Small intestine (tissue), 7 donors: ENCODE measurements around the gene FAM228B. TPM values are rescaled to one million over a fixed set of nuclear protein-coding genes. Genes with fewer than 3 reads are reported as not detected.

Source experiments
- DNase-seq, 2 donors: peaks; one replicate each; pipeline versions ENCODE4 v3.0.0 to v3.0.0-alpha.2; 2013
- FAIRE-seq: peaks from 2 replicates; lab custom pipeline; 2012; peaks lifted over from hg19 to GRCh38; lab: Jason Lieb, UNC
- H3K27ac ChIP-seq, 3 donors: one replicate each; pipeline ENCODE4 v1.5.1; 2013; ENCODE audit warnings: low read length in 2 of 3, mild to moderate bottlenecking in 2 of 3, control low read depth in 1 of 3, inconsistent platforms in 1 of 3, low read depth in 1 of 3, moderate library complexity in 1 of 3
- H3K27me3 ChIP-seq, 3 donors: one replicate each; pipeline ENCODE4 v1.6.1; 2013; ENCODE audit warnings: low read length in 3 of 3, inconsistent platforms in 1 of 3; ENCODE audit not compliant: control insufficient read depth in 3 of 3, insufficient read depth in 3 of 3
- H3K36me3 ChIP-seq, 3 donors: one replicate each; pipeline ENCODE4 v1.6.1; 2013; ENCODE audit warnings: low read length in 3 of 3, inconsistent platforms in 1 of 3, low read depth in 1 of 3, mild to moderate bottlenecking in 1 of 3, moderate library complexity in 1 of 3; ENCODE audit not compliant: control insufficient read depth in 3 of 3, insufficient read depth in 2 of 3
- H3K4me1 ChIP-seq, 3 donors: one replicate each; pipeline ENCODE4 v1.6.1; 2013; ENCODE audit warnings: low read length in 2 of 3, inconsistent platforms in 1 of 3, low read depth in 1 of 3, mild to moderate bottlenecking in 1 of 3, moderate library complexity in 1 of 3; ENCODE audit not compliant: control insufficient read depth in 3 of 3, insufficient read depth in 2 of 3
- H3K4me3 ChIP-seq, 3 donors: one replicate each; pipeline ENCODE4 v1.5.1; 2013; ENCODE audit warnings: low read length in 3 of 3, control low read depth in 1 of 3, inconsistent platforms in 1 of 3, low read depth in 1 of 3, mild to moderate bottlenecking in 1 of 3, moderate library complexity in 1 of 3
- H3K9me3 ChIP-seq, 2 donors: one replicate each; pipeline ENCODE4 v1.6.1; 2013; ENCODE audit warnings: low read depth in 1 of 2, low read length in 1 of 2; ENCODE audit not compliant: control insufficient read depth in 2 of 2, insufficient read depth in 1 of 2
- WGBS, 3 donors: extraction: QIAGEN DNeasy Blood & Tissue Kit; methylation state at CpG; one replicate each; pipeline ENCODE4 v1.1.7; 2013; 5-methylcytosine and 5-hydroxymethylcytosine counted together
- polyA plus RNA-seq, 4 donors: library from polyadenylated mRNA; stranded (reverse) in 3 of 4; unstranded in 1 of 4; fragments of 200-250 nt in 3 of 4; fragments of 120-200 nt in 1 of 4; gene quantifications; one replicate each; pipeline versions ENCODE4 v1.2.1 to v1.2.3, GENCODE V29; 2013
- donor health status: healthy with polysubstance abuse.
- donor health status: control.
- donor health status: control.
- donor health status: Bipolar disorder and iron deficiency.
- donor health status: healthy.

FAM228B gene
- polyA plus RNA-seq, 4 donors: 2.9 to 8.4 (median 3.9) TPM

DNA sequence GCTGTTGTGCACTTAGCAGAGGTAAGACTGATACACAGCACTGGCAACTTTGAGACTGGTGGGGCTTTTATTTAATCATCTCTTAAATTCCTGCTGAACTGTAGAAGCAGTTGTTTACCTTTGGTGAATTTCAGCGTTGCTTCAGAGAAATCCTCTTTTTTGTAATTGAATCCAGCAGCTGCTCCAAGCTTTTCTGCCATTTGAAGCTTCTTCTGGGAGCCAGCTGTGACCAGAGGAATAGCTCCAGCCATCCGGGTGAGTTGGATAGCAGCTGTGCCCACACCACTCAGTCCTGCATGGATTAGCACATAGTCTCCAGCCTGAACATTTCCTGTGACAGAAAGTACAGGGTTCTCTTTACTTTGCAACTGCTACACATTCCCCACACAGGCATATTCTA, 42.6 kb upstream of the FAM228B start:
- Histone ChIP-seq H3K36me3 (peaks cover 1 to 19% (median 3%) of the 10 kb centered on the region in 3 donors), H3K4me3 (no peak overlapping the region), H3K27me3 (no peaks in the 10 kb centered on the region), H3K27ac (no peak overlapping the region), H3K9me3 (no peaks in the 10 kb centered on the region), H3K4me1 (peaks cover 2 to 31% (median 5%) of the 10 kb centered on the region in 3 donors)
- no peak for DNase-seq
- 66 to 85% (median 73%) methylated on average over 2 of the region's 2 CpGs for WGBS, 3 donors
- no peak for FAIRE-seq

DNA sequence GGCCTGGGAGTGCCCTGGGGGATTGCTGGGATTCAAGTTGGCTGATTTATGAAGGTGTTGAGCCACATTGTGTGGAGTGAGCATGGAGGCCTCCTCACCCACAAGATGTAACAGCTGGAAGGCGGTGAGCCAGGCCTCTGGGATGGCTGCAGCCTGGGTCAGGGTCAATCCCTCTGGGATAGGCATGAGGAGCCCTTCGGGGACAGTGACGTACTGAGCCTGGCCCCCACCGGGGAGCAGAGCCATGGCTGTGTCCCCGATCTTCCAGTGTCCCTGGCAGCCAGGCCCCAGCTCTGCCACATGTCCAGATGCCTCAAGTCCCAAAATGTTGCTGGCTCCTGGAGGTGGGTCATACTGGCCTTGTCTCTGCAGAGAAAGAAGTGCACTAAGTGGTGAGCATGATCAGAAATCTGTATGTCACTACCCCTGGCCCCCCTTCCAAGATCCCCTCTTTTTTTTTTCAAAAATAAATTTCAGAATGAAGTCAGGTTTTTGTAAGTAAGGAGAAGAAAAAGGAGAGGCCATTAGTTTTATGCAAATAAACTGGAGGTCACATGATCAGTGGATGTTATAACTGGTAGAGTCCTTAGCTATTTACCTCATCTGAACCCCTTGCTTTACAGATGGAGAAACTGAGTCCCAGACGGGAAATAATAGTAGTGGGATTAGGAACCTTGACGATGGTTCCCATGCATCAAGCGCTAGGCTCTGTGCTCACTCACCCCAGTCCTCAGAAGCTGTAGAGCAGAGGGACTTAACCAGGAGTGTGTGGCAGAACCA, 40.3 kb upstream of the FAM228B start:
- Histone ChIP-seq H3K4me3 (peak overlapping the region in 2 of 3 donors; percentile 61 to 77), H3K27me3 (no peaks in the 10 kb centered on the region), H3K4me1 (peaks cover 2 to 25% (median 5%) of the 10 kb centered on the region in 3 donors), H3K27ac (peak overlapping the region; percentile 92 to 99 (median 98)), H3K36me3 (peaks cover 1 to 26% (median 3%) of the 10 kb centered on the region in 3 donors), H3K9me3 (no peaks in the 10 kb centered on the region)
- 78 to 87% (median 82%) methylated on average over 7 to 8 of the region's 8 CpGs for WGBS, 3 donors
- no peak for FAIRE-seq
- DNase-seq: no peak

DNA sequence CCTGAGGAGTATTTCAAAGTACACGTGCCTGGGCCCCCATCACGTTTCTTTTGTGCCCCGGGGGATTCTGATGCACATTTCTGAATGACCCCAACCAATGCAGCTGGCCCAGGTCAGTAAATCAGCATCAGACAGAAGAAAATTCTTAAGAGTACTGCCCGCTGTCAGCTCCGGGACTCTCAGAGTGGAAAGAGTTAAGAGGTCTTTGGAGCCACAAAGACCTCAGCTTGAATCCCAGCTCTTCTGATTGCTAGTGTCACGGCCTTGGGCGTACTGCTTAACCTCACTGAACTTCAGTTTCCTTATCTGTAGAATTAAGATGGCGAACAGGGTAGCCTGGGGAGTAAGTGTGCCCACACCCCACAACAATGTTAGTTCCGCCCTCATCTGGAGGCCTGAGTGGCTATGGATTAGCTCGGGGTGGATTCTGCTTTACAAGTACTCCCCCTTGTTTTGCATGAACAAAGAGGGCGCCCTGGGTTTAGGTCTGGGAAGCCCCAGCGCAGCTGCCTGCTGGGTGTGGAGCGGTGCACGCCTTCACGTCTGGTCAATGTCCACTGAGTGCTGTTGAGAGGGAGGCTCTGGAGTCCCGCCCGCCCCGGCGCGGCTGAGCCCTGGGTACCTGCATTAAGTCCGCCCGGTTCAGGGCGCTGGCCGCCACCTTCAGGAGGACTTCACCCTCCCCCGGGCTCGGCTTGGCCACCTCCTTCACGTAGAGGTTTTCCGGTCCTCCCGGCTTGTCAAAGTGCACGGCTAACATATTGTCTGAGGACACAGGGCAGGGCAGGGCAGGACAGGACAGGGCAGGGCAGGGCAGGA, 39.5 kb upstream of the FAM228B start:
- Histone ChIP-seq H3K27me3 (no peaks in the 10 kb centered on the region), H3K4me1 (peaks cover 2 to 18% (median 5%) of the 10 kb centered on the region in 3 donors), H3K9me3 (no peaks in the 10 kb centered on the region), H3K4me3 (peak overlapping the region; percentile 43 to 77 (median 61)), H3K36me3 (peaks cover 1 to 29% (median 3%) of the 10 kb centered on the region in 3 donors), H3K27ac (peak overlapping the region; percentile 98 to 99 (median 99))
- peak; percentile 98 to 99 for DNase-seq
- no peak for FAIRE-seq
- WGBS, 3 donors: 2 to 6% (median 6%) methylated on average over 30 of the region's 30 CpGs

DNA sequence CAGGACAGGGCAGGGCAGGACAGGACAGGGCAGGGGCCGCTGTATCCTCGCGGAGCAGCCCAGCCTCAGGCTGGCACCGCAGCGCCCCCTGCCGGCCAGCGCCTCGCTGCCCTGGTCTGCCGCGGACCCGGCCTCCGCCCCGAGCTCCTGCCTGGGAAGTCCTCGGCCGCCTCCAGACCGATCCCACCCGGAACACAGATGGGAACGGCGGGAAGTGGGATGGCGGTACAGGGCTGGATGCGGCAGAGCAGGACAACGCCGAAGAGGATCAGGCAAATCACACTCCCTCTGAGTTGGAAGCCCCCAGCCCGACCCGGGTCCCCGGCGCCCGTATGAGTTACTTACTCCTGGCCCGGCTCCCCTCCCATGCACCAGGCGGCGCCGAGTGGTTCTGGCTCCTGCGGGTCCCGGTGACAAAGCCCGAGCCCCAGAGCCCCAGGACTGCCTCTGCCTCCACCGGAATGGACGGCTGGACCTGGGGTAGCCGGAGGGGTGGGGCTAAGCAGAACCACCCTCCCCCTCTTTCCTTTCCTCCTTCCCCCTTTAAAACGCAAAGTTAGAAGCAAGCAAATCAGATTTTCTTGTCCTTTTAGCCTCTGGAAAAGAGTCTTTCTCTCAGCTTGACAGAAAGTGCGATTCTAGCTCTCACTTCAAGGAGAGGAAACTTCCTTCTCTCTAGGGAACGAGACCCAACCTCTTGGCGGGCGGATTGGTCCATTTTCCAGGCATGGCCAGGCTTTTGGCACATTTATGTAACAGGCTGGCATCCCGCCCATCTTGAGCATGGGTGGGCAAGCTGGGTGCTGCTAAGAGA, 38.7 kb upstream of the FAM228B start, which contains the start of gene TP53I3:
TP53I3 (minus strand) TSS at position 449 of the 814 bp plus-strand sequence. CDS start 508 bp downstream, outside the sequence.
- Histone ChIP-seq H3K4me3 (peak within 1 kb of the TSS; percentile 43 to 77 (median 61)), H3K27ac (peak within 1 kb of the TSS; percentile 98 to 99 (median 99)), H3K27me3 (no peaks in the 10 kb centered on the region), H3K36me3 (peaks cover 1 to 28% (median 3%) of the 10 kb centered on the region in 3 donors), H3K9me3 (no peaks in the 10 kb centered on the region), H3K4me1 (peaks cover 2 to 16% (median 5%) of the 10 kb centered on the region in 3 donors)
- WGBS, 3 donors: 1% methylated on average over 37 to 44 of the region's 44 CpGs
- peak; percentile 90 to 98 for DNase-seq
- no peak for FAIRE-seq

DNA sequence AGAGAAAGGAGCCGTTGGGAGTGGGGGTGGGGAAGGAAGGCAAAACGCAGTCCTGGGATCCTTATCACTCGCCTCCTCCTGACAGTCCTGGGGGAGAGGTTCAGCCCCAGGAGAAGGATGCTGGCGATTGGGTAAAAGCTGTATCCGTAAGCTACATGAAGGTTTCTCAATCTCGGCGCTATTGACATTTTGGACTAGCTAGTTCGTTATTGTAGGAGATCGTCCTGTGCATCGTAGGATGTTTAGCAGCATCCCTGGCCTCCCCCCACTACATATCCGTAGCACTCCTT, 38.1 kb upstream of the FAM228B start:
- Histone ChIP-seq H3K27me3 (no peaks in the 10 kb centered on the region), H3K9me3 (no peaks in the 10 kb centered on the region), H3K27ac (peak overlapping the region; percentile 98 to 99 (median 99)), H3K4me1 (peaks cover 2 to 16% (median 5%) of the 10 kb centered on the region in 3 donors), H3K36me3 (peaks cover 1 to 26% (median 3%) of the 10 kb centered on the region in 3 donors), H3K4me3 (peak overlapping the region; percentile 43 to 77 (median 61))
- FAIRE-seq: no peak
- WGBS, 3 donors: 9 to 23% (median 21%) methylated on average over 11 of the region's 11 CpGs
- no peak for DNase-seq

DNA sequence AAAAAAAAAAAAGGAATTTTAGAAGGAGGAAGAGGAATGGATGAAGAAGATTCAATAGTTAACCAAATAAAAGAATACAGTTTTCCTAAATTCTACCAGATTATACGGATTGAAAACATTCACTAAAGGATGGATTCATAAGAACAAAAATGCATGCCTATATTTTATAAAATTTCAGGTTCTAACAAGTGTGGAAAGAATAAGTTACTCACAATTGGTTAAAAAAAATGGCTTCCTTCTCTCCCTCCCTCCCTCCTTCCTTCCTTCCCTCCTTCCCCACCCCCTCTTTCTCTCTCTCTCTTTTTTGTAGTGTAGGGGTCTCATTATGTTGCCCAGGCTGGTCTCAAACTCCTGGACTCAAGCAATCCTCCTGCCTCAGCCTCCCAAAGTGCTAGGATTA, 37.0 kb upstream of the FAM228B start:
- Histone ChIP-seq H3K4me3 (no peak overlapping the region), H3K27me3 (no peaks in the 10 kb centered on the region), H3K27ac (no peak overlapping the region), H3K9me3 (no peaks in the 10 kb centered on the region), H3K4me1 (peaks cover 2 to 16% (median 5%) of the 10 kb centered on the region in 3 donors), H3K36me3 (peaks cover 0 to 20% (median 3%) of the 10 kb centered on the region in 3 donors)
- DNase-seq (no peak), FAIRE-seq (no peak)
- 88 to 100% (median 91%) methylated on average over 1 of the region's 1 CpG for WGBS, 3 donors

DNA sequence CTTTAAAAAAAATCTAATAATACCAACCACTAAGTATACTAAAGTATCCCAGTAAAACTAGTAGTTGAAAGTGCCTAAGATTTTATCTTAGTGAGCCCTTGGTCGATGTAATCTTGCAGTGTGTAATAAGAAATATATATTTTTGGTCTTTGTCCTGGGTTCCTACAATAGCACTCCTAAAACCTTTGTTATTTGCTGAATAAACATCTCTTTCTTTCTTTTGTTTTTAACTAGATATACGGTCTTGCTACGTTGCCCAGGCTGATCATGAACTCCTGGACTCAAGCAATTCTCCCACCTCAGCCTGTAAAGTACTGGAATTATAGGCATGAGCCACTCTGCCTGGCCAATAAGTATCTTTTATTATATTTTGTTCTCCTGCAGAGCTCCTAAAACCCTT, 36.2 kb upstream of the FAM228B start:
- Histone ChIP-seq H3K27ac (no peak overlapping the region), H3K27me3 (no peaks in the 10 kb centered on the region), H3K36me3 (peaks cover 0 to 17% (median 3%) of the 10 kb centered on the region in 3 donors), H3K4me1 (peaks cover 1 to 16% (median 5%) of the 10 kb centered on the region in 3 donors), H3K9me3 (no peaks in the 10 kb centered on the region), H3K4me3 (no peak overlapping the region)
- no peak for DNase-seq
- 79 to 84% (median 79%) methylated on average over 3 of the region's 3 CpGs for WGBS, 3 donors
- no peak for FAIRE-seq
